HFFc6 (cell line): Measurements from ENCODE around the gene RAD54L2. TPM values are rescaled to one million over a fixed set of nuclear protein-coding genes. Genes with fewer than 3 reads are reported as not detected.
"Not testable (repeated sequence)": the region's sequence is repeated elsewhere in the genome, so short reads cannot be mapped to it uniquely, and the experiment has no call there.

Source experiments
- DNase-seq: peaks from one replicate; pipeline ENCODE4 v3.0.0-alpha.2; 2018
- H3K27ac Mint-ChIP-seq: 2 replicates; pipeline ENCODE4 v1.8.0; 2020; ENCODE audit warnings: mild to moderate bottlenecking, mixed read lengths
- H3K27me3 Mint-ChIP-seq: 2 replicates; pipeline ENCODE4 v1.8.0; 2021; ENCODE audit warnings: mild to moderate bottlenecking, moderate library complexity, mixed read lengths; ENCODE audit not compliant: insufficient read depth
- H3K36me3 Mint-ChIP-seq: 2 replicates; pipeline ENCODE4 v1.8.0; 2021; ENCODE audit warnings: low read depth, mixed read lengths
- H3K4me1 Mint-ChIP-seq: 2 replicates; pipeline ENCODE4 v1.8.0; 2020; ENCODE audit warnings: low read depth, mixed read lengths
- H3K4me3 Mint-ChIP-seq: 2 replicates; pipeline ENCODE4 v1.8.0; 2020; ENCODE audit warnings: mild to moderate bottlenecking, moderate library complexity, mixed read lengths
- H3K9me3 Mint-ChIP-seq: 2 replicates; pipeline ENCODE4 v1.8.0; 2020; ENCODE audit warnings: mild to moderate bottlenecking, mixed read lengths
- CTCF ChIP-seq: fragments of 200-600 bp; sonication (generic); IDR thresholded peaks from 2 replicates; pipeline ENCODE4 v1.5.0; 2021; ENCODE audit warnings: antibody characterized with exemption, mild to moderate bottlenecking
- total RNA-seq, 6 experiments: library from RNA; stranded (reverse); fragmentation: NEBNext Ultra II Directional; extraction: Animal tissue kit (Norgen Biotek cat#: 25700); gene quantifications; 2 replicates in 1 of 6; 3 replicates in 5 of 6; pipeline ENCODE4 v1.2.3, GENCODE V29; 2021

The RAD54L2 gene
- total RNA-seq, 6 experiments from 2014 or later: 18.6 to 21.3 (median 19.5) TPM

DNA sequence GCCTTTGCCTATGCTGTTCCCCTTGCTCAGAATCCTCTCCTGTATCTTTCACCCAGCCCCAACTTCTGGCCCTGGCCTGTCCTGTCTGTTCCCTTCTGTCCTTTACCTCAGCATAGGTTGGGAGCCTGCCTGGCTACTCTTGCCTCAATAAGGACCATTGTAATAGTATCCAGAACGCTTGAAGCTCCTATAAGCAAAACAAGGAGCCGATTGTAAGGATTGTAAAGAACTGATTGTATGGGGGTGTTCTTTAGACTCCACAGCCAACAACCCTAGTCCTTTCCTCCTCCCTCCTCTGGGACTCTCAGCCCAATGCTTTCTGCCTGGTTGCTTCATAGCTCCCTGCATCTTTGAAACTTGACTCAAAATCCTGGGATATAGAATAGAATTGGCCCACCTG, 18.7 kb upstream of the RAD54L2 start:
- Mint-ChIP-seq H3K9me3 (no peaks in the 10 kb centered on the region), H3K27me3 (peaks cover 14% of the 10 kb centered on the region), H3K4me3 (no peak overlapping the region), H3K27ac (no peak overlapping the region), H3K36me3 (no peaks in the 10 kb centered on the region), H3K4me1 (no peaks in the 10 kb centered on the region)
- DNase-seq: no peak
- no peak for TF ChIP-seq CTCF

DNA sequence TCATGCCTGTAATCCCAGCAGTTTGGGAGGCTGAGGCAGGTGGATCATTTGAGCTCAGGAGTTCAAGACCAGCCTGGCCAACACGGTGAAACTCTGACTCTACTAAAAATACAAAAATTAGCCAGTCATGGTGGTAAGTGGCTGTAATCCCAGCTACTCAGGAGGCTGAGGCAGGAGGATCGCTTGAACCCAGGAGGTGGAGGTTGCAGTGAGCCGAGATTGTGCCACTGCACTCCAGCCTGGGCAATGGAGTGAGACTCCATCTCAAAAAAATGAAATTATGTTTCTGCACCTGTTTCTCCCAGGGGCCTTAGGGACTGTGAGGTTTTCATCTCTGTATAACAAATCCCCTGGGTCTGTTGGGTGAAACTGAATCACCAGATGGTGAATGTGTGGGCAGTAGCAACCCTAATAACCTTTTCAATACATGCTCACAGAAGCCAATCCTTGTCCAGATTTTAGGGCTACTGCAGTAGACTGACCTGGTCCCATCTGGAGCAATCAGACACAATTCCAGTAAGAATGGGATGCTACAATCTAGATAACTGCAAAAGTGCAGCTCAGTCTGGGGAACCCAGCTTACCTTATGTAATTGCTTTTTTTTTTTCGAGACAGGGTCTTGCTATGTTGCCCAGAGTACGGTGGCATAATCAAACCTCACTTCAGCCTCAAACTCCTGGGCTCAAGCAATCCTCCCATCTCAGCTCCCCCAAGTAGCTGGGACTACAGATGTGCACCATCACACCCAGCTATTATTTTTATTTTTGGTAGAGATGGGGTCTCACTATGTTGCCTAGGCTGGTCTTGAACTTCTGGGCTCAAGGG, 17.4 kb upstream of the RAD54L2 start:
- not testable (repeated sequence) for H3K4me3 Mint-ChIP-seq, H3K36me3 Mint-ChIP-seq, H3K4me1 Mint-ChIP-seq, H3K9me3 Mint-ChIP-seq, H3K27ac Mint-ChIP-seq, DNase-seq
- peaks cover 14% of the 10 kb centered on the region for H3K27me3 Mint-ChIP-seq

GRCh38 chr3:51522273-51522962, 16.1 kb upstream of the RAD54L2 start:
- DNase-seq: no peak
- Mint-ChIP-seq H3K9me3 (no peaks in the 10 kb centered on the region), H3K4me3 (no peak overlapping the region), H3K27ac (no peak overlapping the region), H3K27me3 (peaks cover 10% of the 10 kb centered on the region), H3K36me3 (no peaks in the 10 kb centered on the region), H3K4me1 (no peaks in the 10 kb centered on the region)
- TF ChIP-seq CTCF: no peak

GRCh38 chr3:51524874-51525273, 13.6 kb upstream of the RAD54L2 start:
- H3K9me3 Mint-ChIP-seq, H3K4me1 Mint-ChIP-seq, H3K4me3 Mint-ChIP-seq, H3K36me3 Mint-ChIP-seq, H3K27ac Mint-ChIP-seq, DNase-seq: not testable (repeated sequence)
- peaks cover 10% of the 10 kb centered on the region for H3K27me3 Mint-ChIP-seq

DNA sequence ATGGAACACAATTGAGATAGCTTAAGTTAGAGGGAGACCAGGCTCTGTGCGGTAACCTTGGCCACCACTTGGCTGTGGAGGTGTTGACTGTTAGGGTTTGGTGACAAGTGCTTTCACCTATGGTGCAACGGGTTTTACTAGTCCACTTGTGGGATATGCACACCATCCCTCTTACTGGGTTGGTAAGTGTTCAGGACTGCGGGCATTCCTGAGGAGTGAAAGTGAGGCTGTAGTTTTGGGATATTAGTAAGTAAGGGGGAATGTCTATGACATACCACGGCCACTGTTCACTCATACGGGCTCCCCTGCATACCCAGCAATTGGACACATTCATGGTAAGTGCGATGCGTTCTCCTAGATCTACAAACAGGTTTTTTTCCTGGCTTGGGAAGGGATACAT, 8.0 kb upstream of the RAD54L2 start:
- Mint-ChIP-seq H3K36me3 (no peaks in the 10 kb centered on the region), H3K4me3 (no peak overlapping the region), H3K27ac (no peak overlapping the region), H3K27me3 (peaks cover 12% of the 10 kb centered on the region), H3K9me3 (no peaks in the 10 kb centered on the region), H3K4me1 (peaks cover 17% of the 10 kb centered on the region)
- TF ChIP-seq CTCF: no peak
- DNase-seq: no peak

DNA sequence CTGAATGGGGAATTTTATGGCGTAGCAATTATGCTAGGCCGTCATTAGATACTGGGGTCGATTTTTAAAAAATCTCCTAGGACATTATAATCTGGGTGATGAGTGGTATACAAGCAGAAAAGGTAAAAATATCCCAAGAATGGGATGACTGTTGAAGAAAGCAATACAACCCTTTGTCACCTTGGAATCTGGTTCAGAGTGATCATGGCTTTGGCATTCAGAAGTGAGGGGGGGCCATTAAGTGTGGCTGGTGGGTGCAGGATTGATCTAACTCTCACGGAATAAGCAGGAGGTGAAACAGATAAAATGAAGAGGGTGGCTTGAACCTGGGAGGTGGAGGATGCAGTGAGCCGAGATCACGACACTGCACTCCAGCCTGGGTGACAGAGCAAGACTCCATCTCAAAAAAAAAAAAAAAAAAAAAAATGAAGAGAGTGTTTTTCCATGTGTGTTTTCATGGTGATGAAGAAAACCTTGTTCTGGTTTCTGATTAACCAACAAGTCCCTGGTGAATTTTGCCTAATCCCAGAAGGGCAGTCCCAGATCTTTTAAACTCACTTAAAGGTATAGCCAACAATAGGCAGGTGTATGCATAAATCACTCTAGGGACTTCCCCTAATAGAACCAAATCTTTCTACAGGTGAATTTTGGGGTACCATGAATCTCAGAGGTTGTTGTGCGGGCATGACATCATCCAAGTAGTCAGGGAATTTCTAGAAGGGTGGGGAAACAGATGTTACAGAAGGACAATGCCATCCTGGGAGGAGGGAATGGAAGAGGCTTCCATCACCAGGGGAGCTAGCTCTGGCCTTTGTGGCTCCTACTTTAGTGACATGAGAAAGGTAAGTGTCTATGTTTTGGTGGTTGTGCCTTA, 3.1 kb upstream of the RAD54L2 start:
- Mint-ChIP-seq H3K27me3 (peaks cover 11% of the 10 kb centered on the region), H3K36me3 (no peaks in the 10 kb centered on the region), H3K27ac (peak overlapping the region; percentile 45), H3K4me3 (no peak overlapping the region), H3K4me1 (peaks cover 53% of the 10 kb centered on the region), H3K9me3 (no peaks in the 10 kb centered on the region)
- no peak for TF ChIP-seq CTCF
- no peak for DNase-seq

DNA sequence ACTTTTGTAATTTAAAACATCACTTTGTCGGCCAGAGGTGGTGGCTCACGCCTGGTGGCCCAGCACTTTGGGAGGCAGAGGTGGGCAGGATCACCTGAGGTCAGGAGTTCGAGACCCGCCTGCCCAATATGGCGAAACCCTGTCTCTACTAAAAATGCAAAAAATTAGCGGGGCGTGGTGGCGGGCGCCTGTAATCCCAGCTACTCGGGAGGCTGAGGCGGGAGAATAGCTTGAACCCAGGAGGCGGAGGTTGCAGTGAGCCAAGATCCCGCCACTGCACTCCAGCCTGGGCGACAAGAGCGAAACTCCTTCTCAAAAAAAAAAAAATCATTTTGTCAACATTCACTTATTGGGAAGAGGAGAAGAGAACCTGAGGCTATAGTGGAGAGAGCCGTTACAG, 888 bp upstream of the RAD54L2 start:
- H3K36me3 Mint-ChIP-seq, H3K27me3 Mint-ChIP-seq, H3K9me3 Mint-ChIP-seq, DNase-seq: not testable (repeated sequence)
- Mint-ChIP-seq H3K4me3 (peak overlapping the region; percentile 95), H3K27ac (peak overlapping the region; percentile 88), H3K4me1 (peaks cover 60% of the 10 kb centered on the region)
